ENCODE measurements around the gene GRIK1. TPM values are rescaled to one million over a fixed set of nuclear protein-coding genes. Genes with fewer than 3 reads are reported as not detected.

The GRIK1 gene
- total and polyA plus RNA-seq, 12 donors: not detected

DNA sequence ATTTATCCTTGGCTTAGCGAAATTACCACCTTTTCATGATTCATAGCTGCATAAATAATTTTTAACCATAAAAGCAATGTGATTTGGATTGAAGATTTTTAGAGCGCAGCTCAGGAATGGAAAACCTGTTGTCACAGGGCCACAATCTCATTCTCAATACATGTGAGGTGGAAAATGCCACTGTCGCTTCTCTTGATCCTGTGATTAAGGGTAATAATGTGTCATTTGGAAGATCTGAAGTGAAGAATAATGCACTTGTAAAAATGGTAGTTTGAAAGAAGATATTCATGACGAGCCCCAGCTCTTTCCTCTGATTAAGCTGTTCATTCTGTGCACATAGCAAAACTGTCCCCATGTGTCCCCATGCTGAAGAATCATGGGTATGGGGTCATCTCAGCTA, 410.7 kb downstream of the GRIK1 start:
- Histone ChIP-seq H3K36me3 (no peaks in the 10 kb centered on the region), H3K27ac (no peak overlapping the region), H3K4me3 (no peak overlapping the region), H3K9me3 (peaks cover 0 to 22% (median 2%) of the 10 kb centered on the region in 11 donors), H3K27me3 (no peaks in the 10 kb centered on the region), H3K4me1 (no peaks in the 10 kb centered on the region)
- ATAC-seq (no peak), DNase-seq (no peak)
- 93 to 95% methylated on average over 4 of the region's 4 CpGs for WGBS, 2 donors
- intact Hi-C loops (cut with DNase I): no loop called here
- TF ChIP-seq, protein P1, sequence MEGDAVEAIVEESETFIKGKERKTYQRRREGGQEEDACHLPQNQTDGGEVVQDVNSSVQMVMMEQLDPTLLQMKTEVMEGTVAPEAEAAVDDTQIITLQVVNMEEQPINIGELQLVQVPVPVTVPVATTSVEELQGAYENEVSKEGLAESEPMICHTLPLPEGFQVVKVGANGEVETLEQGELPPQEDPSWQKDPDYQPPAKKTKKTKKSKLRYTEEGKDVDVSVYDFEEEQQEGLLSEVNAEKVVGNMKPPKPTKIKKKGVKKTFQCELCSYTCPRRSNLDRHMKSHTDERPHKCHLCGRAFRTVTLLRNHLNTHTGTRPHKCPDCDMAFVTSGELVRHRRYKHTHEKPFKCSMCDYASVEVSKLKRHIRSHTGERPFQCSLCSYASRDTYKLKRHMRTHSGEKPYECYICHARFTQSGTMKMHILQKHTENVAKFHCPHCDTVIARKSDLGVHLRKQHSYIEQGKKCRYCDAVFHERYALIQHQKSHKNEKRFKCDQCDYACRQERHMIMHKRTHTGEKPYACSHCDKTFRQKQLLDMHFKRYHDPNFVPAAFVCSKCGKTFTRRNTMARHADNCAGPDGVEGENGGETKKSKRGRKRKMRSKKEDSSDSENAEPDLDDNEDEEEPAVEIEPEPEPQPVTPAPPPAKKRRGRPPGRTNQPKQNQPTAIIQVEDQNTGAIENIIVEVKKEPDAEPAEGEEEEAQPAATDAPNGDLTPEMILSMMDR (IDR thresholded peaks at IDR 0.05): no peak

GRCh38 chr21:29526545-29526944, 413.3 kb downstream of the GRIK1 start:
- H3K4me3 ChIP-seq: no peak overlapping the region
- no peaks in the 10 kb centered on the region for H3K27me3 ChIP-seq
- H3K9me3 ChIP-seq: peaks cover 0 to 22% (median 2%) of the 10 kb centered on the region in 11 donors
- no peaks in the 10 kb centered on the region for H3K36me3 ChIP-seq
- ATAC-seq: no peak
- 94 to 98% methylated on average over 2 of the region's 2 CpGs for WGBS, 2 donors
- DNase-seq: no peak
- no peaks in the 10 kb centered on the region for H3K4me1 ChIP-seq
- TF ChIP-seq, protein P1 (IDR thresholded peaks at IDR 0.05): no peak
- intact Hi-C loops (cut with DNase I): no loop called here
- no peak overlapping the region for H3K27ac ChIP-seq

DNA sequence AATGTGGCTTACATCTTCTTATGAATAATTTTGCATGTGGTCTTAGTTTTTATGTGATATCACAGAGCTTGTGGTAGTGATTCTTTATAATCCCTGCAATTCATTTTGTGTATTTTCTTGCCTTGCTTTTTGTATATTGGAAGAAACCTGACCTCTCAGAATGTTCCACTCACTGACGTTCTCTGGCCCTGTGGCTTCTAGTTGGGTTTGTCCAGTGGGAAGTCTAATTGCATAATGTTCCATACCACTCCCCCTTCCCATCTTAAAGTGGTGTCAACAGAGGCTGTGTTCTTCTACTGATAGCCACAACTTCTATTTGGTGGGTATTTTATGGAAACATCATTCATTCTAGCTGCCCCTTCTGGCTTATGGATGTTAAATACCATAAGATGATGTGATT, 415.7 kb downstream of the GRIK1 start:
- intact Hi-C loops (cut with DNase I): no loop called here
- TF ChIP-seq, protein P1 (IDR thresholded peaks at IDR 0.05): no peak
- WGBS, 2 donors: 69 to 82% methylated on average over 1 of the region's 1 CpG
- ATAC-seq: peak in 3 of 8 donors; percentile 61 to 79 (median 64)
- no peak overlapping the region for H3K27ac ChIP-seq
- H3K9me3 ChIP-seq: peaks cover 0 to 22% (median 2%) of the 10 kb centered on the region in 11 donors
- no peak overlapping the region for H3K4me3 ChIP-seq
- no peak for DNase-seq
- no peaks in the 10 kb centered on the region for H3K4me1 ChIP-seq
- H3K36me3 ChIP-seq: no peaks in the 10 kb centered on the region
- H3K27me3 ChIP-seq: no peaks in the 10 kb centered on the region

- no peaks in the 10 kb centered on the region for H3K36me3 ChIP-seq
- no peaks in the 10 kb centered on the region for H3K27me3 ChIP-seq
- DNase-seq (no peak), ATAC-seq (peak in 4 of 8 donors; percentile 44 to 68 (median 66))
- peaks cover 0 to 22% (median 2%) of the 10 kb centered on the region in 11 donors for H3K9me3 ChIP-seq
- intact Hi-C loops (cut with DNase I): no loop called here
- H3K4me3 ChIP-seq: no peak overlapping the region
- no peak overlapping the region for H3K27ac ChIP-seq
- H3K4me1 ChIP-seq: no peaks in the 10 kb centered on the region
- 68 to 71% methylated on average over 1 of the region's 1 CpG for WGBS, 2 donors
- TF ChIP-seq, protein P1 (IDR thresholded peaks at IDR 0.05): no peak
These were observed 416.1 kb downstream of the GRIK1 start for GRCh38 chr21:29523646-29524045.

All from heart right ventricle (tissue), 16 donors.